Thyroid gland (tissue), 4 donors: ENCODE data around the gene SETD2. TPM values are rescaled to one million over a fixed set of nuclear protein-coding genes. Genes with fewer than 3 reads are reported as not detected.

ENCODE experiments used
- DNase-seq, 2 donors: peaks; one replicate each; pipeline ENCODE4 v3.0.0-alpha.2; 2019
- H3K27ac ChIP-seq, 3 donors: fragments of 200-600 bp; sonication (generic); 1 replicate in 2 of 3; 2 replicates in 1 of 3; pipeline ENCODE4 v1.5.1; 2016 to 2019; ENCODE audit warnings: mild to moderate bottlenecking in 1 of 3, moderate library complexity in 1 of 3
- H3K27me3 ChIP-seq: fragments of 200-600 bp; sonication (generic); one replicate; pipeline ENCODE4 v1.5.1; 2019
- H3K36me3 ChIP-seq, 2 donors: fragments of 200-600 bp; sonication (generic); one replicate each; pipeline ENCODE4 v1.5.1; 2016 to 2019
- H3K4me1 ChIP-seq, 2 donors: fragments of 200-600 bp; sonication (generic); one replicate each; pipeline ENCODE4 v1.5.1; 2017 to 2019
- H3K4me3 ChIP-seq, 3 donors: fragments of 200-600 bp; sonication (generic); replicated peaks in 1 of 3; 1 replicate in 2 of 3; 2 replicates in 1 of 3; pipeline ENCODE4 v1.5.1; 2016; ENCODE audit warnings: mild to moderate bottlenecking in 1 of 3
- H3K9me3 ChIP-seq: fragments of 200-600 bp; sonication (generic); one replicate; pipeline ENCODE4 v1.5.1; 2017
- CTCF ChIP-seq, 6 experiments: fragments of 200-600 bp in 3 of 6; fragments of 450-650 bp in 3 of 6; sonication (generic) in 3 of 6; IDR thresholded peaks; one replicate each; pipeline ENCODE4 v1.5.1; 2016 to 2019; ENCODE audit warnings: antibody characterized with exemption in 6 of 6, mild to moderate bottlenecking in 2 of 6, inconsistent platforms in 1 of 6, moderate library complexity in 1 of 6
- POLR2A ChIP-seq, 2 donors: fragments of 450-650 bp; IDR thresholded peaks; one replicate each; pipeline ENCODE4 v1.6.1; 2017; ENCODE audit warnings: antibody characterized with exemption in 2 of 2, mild to moderate bottlenecking in 2 of 2, moderate library complexity in 1 of 2
- WGBS, 2 donors: methylation state at CpG; one replicate each; pipeline ENCODE4 v1.1.5; 2017; 5-methylcytosine and 5-hydroxymethylcytosine counted together
- intact Hi-C: fragments of 100-400 bp; cut with DNase I; formaldehyde crosslinking; loops from one replicate; pipeline ENCODE4 v1.15.1; 2023
- total RNA-seq, 4 donors: library from RNA; depleted of rRNA; stranded (reverse); fragments of >200 nt; gene quantifications; one replicate each; pipeline ENCODE4 v1.2.3, GENCODE V29; 2016

The SETD2 gene
- total RNA-seq, 4 donors from 2014 or later = 74.3 to 128 (median 85.5) TPM

GRCh38 chr3:47012342-47013230 is 151.3 kb downstream of the SETD2 start:
- peaks cover 4 to 8% of the 10 kb centered on the region in 2 donors for H3K36me3 ChIP-seq
- H3K4me1 ChIP-seq = peaks cover 11 to 13% of the 10 kb centered on the region in 2 donors
- TF ChIP-seq CTCF (IDR thresholded peaks at IDR 0.05) (no peak), POLR2A (IDR thresholded peaks at IDR 0.05) (no peak)
- 92 to 97% methylated on average over 4 to 5 of the region's 10 CpGs for WGBS, 2 donors
- H3K9me3 ChIP-seq = no peaks in the 10 kb centered on the region
- intact Hi-C loops = no loop called here
- H3K27ac ChIP-seq = no peak overlapping the region
- no peak for DNase-seq
- H3K27me3 ChIP-seq = no peaks in the 10 kb centered on the region
- H3K4me3 ChIP-seq = no peak overlapping the region

GRCh38 chr3:47011371-47011770 is 152.5 kb downstream of the SETD2 start:
- no peaks in the 10 kb centered on the region for H3K36me3 ChIP-seq
- no peak for DNase-seq
- H3K9me3 ChIP-seq = no peaks in the 10 kb centered on the region
- no peaks in the 10 kb centered on the region for H3K27me3 ChIP-seq
- peaks cover 10% of the 10 kb centered on the region in 2 donors for H3K4me1 ChIP-seq
- H3K27ac ChIP-seq = no peak overlapping the region
- H3K4me3 ChIP-seq = no peak overlapping the region
- intact Hi-C loops = no loop called here
- no peak for TF ChIP-seq CTCF (IDR thresholded peaks at IDR 0.05)
- no peak for TF ChIP-seq POLR2A (IDR thresholded peaks at IDR 0.05)
- 80 to 87% methylated on average over 6 of the region's 6 CpGs for WGBS, 2 donors

- Histone ChIP-seq H3K27ac (no peak overlapping the region), H3K4me1 (peaks cover 10% of the 10 kb centered on the region in 2 donors), H3K27me3 (no peaks in the 10 kb centered on the region), H3K9me3 (no peaks in the 10 kb centered on the region), H3K4me3 (no peak overlapping the region), H3K36me3 (no peaks in the 10 kb centered on the region)
- DNase-seq = no peak
- TF ChIP-seq POLR2A (IDR thresholded peaks at IDR 0.05) (no peak), CTCF (IDR thresholded peaks at IDR 0.05) (no peak)
- intact Hi-C loops = no loop called here
- 92 to 95% methylated on average over 5 of the region's 5 CpGs for WGBS, 2 donors
Measured at GRCh38 chr3:47010910-47011309, 153.0 kb downstream of the SETD2 start.

GRCh38 chr3:47010111-47010712 is 153.7 kb downstream of the SETD2 start:
- DNase-seq = no peak
- 79 to 88% methylated on average over 8 to 18 of the region's 23 CpGs for WGBS, 2 donors
- intact Hi-C loops = no loop called here

More at GRCh38 chr3:47010111-47010712, 153.7 kb downstream of the SETD2 start:
- Histone ChIP-seq H3K36me3 (no peaks in the 10 kb centered on the region), H3K4me1 (peaks cover 10% of the 10 kb centered on the region in 2 donors), H3K27ac (peak overlapping the region; percentile 59 to 90 (median 85)), H3K27me3 (no peaks in the 10 kb centered on the region), H3K9me3 (no peaks in the 10 kb centered on the region), H3K4me3 (peak overlapping the region in 2 of 3 donors; percentile 42 to 56)
- TF ChIP-seq POLR2A (IDR thresholded peaks at IDR 0.05) (no peak), CTCF (IDR thresholded peaks at IDR 0.05) (no peak)
